NCI-H226 (cell line): ENCODE measurements around the gene LTO1.
A peak's percentile ranks its signal among the peaks of the same experiment; 100 is the strongest.

ENCODE experiments used
- DNase-seq: peaks from one replicate; pipeline ENCODE4 v3.0.0-alpha.2; 2015

The LTO1 gene

GRCh38 chr11:69674886-69675714 is at the start of gene LTO1:
Gene LTO1, minus strand, starts transcription at chr11:69675353. Its CDS starts 114 bp downstream, at chr11:69675239.
- DNase-seq, result peak; percentile 82

GRCh38 chr11:69721745-69722144 is 46.6 kb upstream of the LTO1 start:
- no peak for DNase-seq

- DNase-seq, result no peak
Observed at GRCh38 chr11:69721106-69721505, 46.0 kb upstream of the LTO1 start.

GRCh38 chr11:69718912-69719311 is 43.8 kb upstream of the LTO1 start:
- DNase-seq, result no peak

GRCh38 chr11:69718147-69718546 is 43.0 kb upstream of the LTO1 start:
- DNase-seq, result no peak

GRCh38 chr11:69716891-69717747 is 42.0 kb upstream of the LTO1 start:
- no peak for DNase-seq

- no peak for DNase-seq
Observed at GRCh38 chr11:69716099-69716498, 40.9 kb upstream of the LTO1 start.

GRCh38 chr11:69715446-69715845 is 40.3 kb upstream of the LTO1 start:
- no peak for DNase-seq

GRCh38 chr11:69711822-69712801 is 37.0 kb upstream of the LTO1 start:
- no peak for DNase-seq

- DNase-seq, result no peak
Observed at GRCh38 chr11:69708736-69709401, 33.7 kb upstream of the LTO1 start.

- DNase-seq, result no peak
Observed at GRCh38 chr11:69707176-69707575, 32.0 kb upstream of the LTO1 start.

- no peak for DNase-seq
Observed at GRCh38 chr11:69705901-69706787, 31.0 kb upstream of the LTO1 start.

GRCh38 chr11:69705351-69705811 is 30.2 kb upstream of the LTO1 start:
- no peak for DNase-seq

- DNase-seq, result no peak
Observed at GRCh38 chr11:69704508-69705253, 29.5 kb upstream of the LTO1 start.

- DNase-seq, result no peak
Observed at GRCh38 chr11:69703768-69704507, 28.8 kb upstream of the LTO1 start, which contains the start of gene FGF19. Gene FGF19, minus strand, starts transcription at chr11:69704022. Its CDS starts 146 bp downstream, at chr11:69703876.

GRCh38 chr11:69703453-69703767 is 28.3 kb upstream of the LTO1 start:
- DNase-seq, result no peak

GRCh38 chr11:69702769-69703452 is 27.8 kb upstream of the LTO1 start:
- DNase-seq, result no peak

- no peak for DNase-seq
Observed at GRCh38 chr11:69702239-69702691, 27.1 kb upstream of the LTO1 start.
